ENCODE results near the gene DNAJB1. TPM values are rescaled to one million over a fixed set of nuclear protein-coding genes. Genes with fewer than 3 reads are reported as not detected.

The DNAJB1 gene
- total RNA-seq, 1 experiment from 2014 or later: 77.7 TPM

DNA sequence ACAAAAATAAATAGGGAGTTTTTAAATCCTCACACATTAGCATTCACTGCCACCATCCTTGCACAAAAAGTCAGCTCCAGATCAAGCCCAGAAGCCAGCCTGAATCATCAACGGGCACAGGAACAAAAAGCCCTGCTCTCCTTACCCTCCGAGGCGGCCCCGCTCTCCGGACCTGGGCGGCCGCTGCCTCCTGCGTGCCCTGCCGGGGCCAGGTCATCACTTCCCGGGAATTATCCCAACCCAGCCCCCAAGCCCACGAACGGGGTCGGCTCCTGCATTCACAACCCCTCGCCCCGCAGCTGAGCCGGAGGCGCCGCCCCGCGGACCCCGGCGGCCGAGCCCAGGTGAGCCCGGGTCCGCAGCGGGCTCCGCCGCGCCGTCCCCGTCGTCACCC lies 754 bp downstream of the DNAJB1 start:
- Histone ChIP-seq H2AFZ (ENCODE audit: low read length) (no peak overlapping the region), H3K4me2 (ENCODE audit: insufficient read depth, insufficient read length, low read length) (peak overlapping the region; percentile 88), H3K27me3 (ENCODE audit: insufficient read depth, low read length) (no peaks in the 10 kb centered on the region), H3K56ac (ENCODE audit: insufficient read length, low read depth, low read length) (no peak overlapping the region), H3K9me3 (ENCODE audit: control insufficient read depth, low read depth, low read length) (no peaks in the 10 kb centered on the region), H3K9ac (ENCODE audit: extremely low read depth, insufficient read length, low read length) (peak overlapping the region; percentile 80), H3K27ac (ENCODE audit: insufficient read length, low read depth, low read length) (no peak overlapping the region), H4K8ac (replicated peaks; ENCODE audit: insufficient read length, low read depth, low read length) (no peak overlapping the region), H2BK12ac (ENCODE audit: insufficient read length, low read depth, low read length) (no peak overlapping the region), H2BK20ac (ENCODE audit: low read depth, low read length, poor library complexity, severe bottlenecking) (no peak overlapping the region), H3T11ph (ENCODE audit: low read length) (no peak overlapping the region), H4K5ac (ENCODE audit: insufficient read length, low read depth, low read length) (no peak overlapping the region), H3K4ac (ENCODE audit: low read depth, low read length) (no peak overlapping the region), H3K18ac (ENCODE audit: insufficient read length, low read depth, low read length) (no peak overlapping the region), H2AK5ac (ENCODE audit: insufficient read length, low read length) (no peak overlapping the region), H3K23me2 (ENCODE audit: insufficient read length, low read depth, low read length, poor library complexity, severe bottlenecking) (peaks cover 9% of the 10 kb centered on the region), H2BK5ac (ENCODE audit: insufficient read length, low read length) (no peak overlapping the region), H4K91ac (ENCODE audit: insufficient read length, low read depth, low read length) (no peak overlapping the region), H3K79me2 (ENCODE audit: insufficient read depth, low read length) (peaks cover 14% of the 10 kb centered on the region; the same call in 1 of the 2 replicates), H3K79me1 (ENCODE audit: insufficient read depth, low read depth, low read length, poor library complexity, severe bottlenecking) (peaks cover 9% of the 10 kb centered on the region), H3K23ac (ENCODE audit: insufficient read length, low read depth, low read length) (no peak overlapping the region), H3K4me1 (ENCODE audit: insufficient read depth, low read length) (no peaks in the 10 kb centered on the region), H3K14ac (ENCODE audit: insufficient read depth, low read length) (no peak overlapping the region; the same call in 1 of the 2 replicates), H2BK120ac (ENCODE audit: low read depth, low read length, poor library complexity, severe bottlenecking) (no peak overlapping the region), H4K20me1 (ENCODE audit: control insufficient read depth, insufficient read depth, insufficient read length) (no peaks in the 10 kb centered on the region), H2BK15ac (ENCODE audit: low read depth, low read length) (no peak overlapping the region)
- Mint-ChIP-seq H3K4me1 (peaks cover 26 to 31% of the 10 kb centered on the region in 2 experiments), H3K36me3 (ENCODE audit: insufficient read depth in 1 of 3, low read depth in 3 of 3) (peaks cover 27 to 36% (median 32%) of the 10 kb centered on the region in 3 experiments; a peak in 6 of 7 replicates), H3K9me3 (no peaks in the 10 kb centered on the region), H3K27me3 (ENCODE audit: low read depth) (peaks cover 1% of the 10 kb centered on the region; the same call in 1 of the 2 replicates), H3K27ac (peak overlapping the region; percentile 39 to 72 (median 59); a peak in 3 of 7 replicates), H3K4me3 (peak overlapping the region; percentile 91 to 94)
- no CpG with 5 or more reads among the region's 32 CpGs for WGBS (ENCODE audit: extremely low coverage, insufficient read length, low lambda C conversion rate)
- DNase-seq: no peak
- no peak for TF ChIP-seq CTCF (conservative IDR thresholded peaks at IDR 0.05)

All from H9 (cell line).